H4 (cell line): ENCODE data around the gene MGMT. TPM values are rescaled to one million over a fixed set of nuclear protein-coding genes. Genes with fewer than 3 reads are reported as not detected.

Experiments used
- DNase-seq: peaks from one replicate; pipeline ENCODE4 v3.0.0-alpha.2; 2015; ENCODE audit warnings: low spot score
- total RNA-seq: library from RNA; depleted of rRNA; stranded (reverse); fragments of >200 nt; shearing (Covaris generic); gene quantifications from 2 replicates; pipeline ENCODE4 v1.2.3, GENCODE V29; 2014

The MGMT gene
- total RNA-seq, 1 experiment from 2014 or later, result 12.5 TPM

DNA sequence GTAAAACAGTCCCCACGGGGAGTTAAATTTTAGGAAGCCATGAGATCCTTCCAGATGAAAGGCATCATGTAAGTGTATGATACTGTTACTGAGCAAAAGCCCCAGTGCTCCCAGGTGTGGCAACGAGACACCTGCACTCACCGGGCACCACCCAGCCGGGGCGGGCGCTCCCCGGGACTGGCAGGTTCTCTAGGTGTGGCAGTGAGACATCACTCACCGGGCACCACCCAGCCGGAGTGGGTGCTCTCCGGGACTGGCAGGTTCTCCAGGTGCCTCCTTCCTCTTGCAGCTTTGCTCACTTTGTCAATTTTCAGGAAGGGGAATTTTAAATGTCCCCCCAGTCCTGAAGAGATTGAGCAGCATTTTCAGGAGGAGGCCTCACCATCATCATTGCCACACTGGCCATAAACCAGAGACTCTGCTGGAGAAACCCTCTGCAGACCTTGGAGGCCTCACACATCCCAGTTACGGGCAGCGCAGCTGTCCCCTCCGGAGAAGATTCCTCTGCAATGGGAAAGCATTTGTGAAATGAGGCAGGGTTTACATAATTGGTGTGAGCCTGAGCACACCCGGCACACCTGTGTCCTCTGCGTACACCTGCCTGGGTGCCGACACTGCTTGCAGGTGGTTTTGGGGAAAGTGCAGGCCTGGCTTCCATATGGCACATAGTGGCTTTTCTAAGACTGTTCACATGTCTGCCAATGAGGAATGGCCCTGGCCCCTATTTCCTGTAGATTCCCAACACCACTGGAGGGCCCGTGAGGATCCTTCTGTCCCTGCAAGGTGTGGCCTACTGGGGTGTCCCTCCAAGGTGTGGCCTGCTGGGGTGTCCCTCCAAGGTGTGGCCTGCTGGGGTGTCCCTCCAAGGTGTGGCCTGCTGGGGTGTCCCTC, 305.7 kb downstream of the MGMT start:
- no peak for DNase-seq

- DNase-seq, result no peak
Measured at GRCh38 chr10:129773359-129773990, 306.4 kb downstream of the MGMT start.

DNA sequence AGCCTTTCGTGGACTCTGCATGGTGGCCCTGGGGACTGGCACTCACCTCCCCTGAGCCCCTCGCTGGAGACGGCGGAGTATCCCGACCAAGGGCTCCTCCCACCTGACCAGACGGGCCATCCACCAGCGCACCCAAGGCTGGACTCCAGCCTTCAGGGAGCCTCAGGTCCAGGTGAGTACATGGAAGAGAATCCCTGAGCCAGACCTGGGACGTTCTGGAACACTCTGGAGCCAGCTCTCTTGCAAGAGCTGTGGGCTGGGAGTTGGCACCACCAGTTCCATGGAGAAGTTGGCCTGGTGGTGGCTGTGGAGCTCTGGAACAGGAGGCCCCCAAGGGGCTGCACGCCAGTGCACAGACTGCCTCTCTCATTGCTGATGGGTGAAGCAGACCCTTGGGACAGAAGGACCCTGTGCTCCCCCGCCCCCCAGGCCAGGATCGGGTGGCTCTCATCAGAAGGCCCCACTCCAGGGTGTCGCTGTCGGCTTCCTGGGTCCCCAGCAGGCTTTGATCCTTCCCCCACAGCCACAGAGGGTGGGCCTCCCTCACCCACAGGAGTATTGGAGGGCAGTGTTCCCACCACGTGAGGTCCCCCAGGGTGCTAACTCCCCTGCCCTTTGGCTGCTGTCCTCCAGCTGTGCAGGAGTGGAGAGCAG, 307.2 kb downstream of the MGMT start:
- DNase-seq, result no peak

DNA sequence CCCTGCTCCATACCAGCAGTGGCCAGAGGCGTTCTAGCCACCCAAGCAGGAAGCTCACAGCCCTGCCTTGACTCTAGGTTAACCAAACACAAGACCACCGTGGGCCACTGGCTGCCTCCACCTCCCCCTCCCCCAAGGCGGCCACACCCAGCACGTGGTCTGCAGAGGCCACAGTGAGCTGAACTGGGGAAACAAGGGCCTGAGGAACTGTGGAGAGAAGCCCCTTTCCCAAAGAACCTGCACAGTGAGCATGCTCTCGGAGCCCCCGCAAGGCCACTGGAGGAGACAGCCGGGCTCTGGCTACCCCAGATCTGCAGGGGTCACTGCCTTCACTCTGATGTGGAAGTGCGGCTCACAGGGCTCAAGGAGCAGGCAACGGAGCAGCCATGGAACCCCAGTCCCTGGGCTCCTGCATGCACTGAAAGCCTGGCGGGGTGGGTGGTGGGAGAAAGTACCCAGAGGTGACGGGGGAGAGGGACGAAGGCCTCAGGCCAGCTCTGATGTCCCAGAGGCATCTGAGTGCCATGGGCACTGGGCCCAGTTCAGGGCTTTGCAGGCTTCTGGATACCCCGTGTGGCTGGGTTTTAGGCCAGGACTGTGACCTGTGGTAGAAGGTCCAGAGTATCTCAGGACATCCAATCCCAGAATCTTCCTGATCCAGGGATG, 307.8 kb downstream of the MGMT start:
- no peak for DNase-seq

GRCh38 chr10:129775681-129776080, 308.6 kb downstream of the MGMT start:
- DNase-seq, result no peak

DNA sequence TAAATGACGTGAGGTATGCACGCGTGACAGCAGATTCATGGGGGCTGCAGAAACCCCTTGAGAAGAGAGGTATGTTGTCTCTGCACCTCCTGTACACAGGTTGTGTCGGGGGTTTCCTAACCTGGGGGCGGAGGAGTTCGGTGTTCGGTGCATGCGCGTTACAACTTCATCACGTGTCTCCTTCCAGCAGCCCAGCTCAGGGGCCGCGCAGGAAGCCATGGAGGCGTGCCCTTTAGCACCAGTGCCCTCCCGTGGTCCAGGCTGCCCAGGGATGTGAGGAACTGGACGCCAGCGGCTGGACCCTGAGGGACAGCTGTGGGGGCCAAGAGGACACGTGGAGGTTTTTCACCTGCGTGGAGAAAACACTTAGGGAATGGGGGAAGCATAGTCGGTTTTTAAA, 310.6 kb downstream of the MGMT start:
- no peak for DNase-seq

DNA sequence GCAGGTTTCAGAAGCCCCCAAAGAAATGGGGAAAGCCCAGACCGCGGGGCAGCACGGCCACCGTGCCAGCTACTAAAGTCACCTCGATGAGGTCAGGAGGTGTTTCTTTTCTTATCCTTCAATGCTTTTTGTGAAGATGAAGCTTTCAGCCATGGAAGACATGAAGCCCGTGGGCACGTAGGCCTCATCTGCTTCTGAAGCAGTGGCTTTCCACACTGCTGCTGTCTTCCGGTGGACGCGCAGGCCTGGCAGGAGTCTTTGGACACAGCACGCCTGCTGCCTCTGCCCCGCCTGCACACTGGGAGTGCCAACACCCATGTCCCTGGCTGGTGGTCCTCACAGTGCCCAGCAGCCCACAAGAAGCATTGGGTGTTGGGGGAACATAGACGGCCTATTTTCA, 311.5 kb downstream of the MGMT start:
- DNase-seq, result no peak

DNA sequence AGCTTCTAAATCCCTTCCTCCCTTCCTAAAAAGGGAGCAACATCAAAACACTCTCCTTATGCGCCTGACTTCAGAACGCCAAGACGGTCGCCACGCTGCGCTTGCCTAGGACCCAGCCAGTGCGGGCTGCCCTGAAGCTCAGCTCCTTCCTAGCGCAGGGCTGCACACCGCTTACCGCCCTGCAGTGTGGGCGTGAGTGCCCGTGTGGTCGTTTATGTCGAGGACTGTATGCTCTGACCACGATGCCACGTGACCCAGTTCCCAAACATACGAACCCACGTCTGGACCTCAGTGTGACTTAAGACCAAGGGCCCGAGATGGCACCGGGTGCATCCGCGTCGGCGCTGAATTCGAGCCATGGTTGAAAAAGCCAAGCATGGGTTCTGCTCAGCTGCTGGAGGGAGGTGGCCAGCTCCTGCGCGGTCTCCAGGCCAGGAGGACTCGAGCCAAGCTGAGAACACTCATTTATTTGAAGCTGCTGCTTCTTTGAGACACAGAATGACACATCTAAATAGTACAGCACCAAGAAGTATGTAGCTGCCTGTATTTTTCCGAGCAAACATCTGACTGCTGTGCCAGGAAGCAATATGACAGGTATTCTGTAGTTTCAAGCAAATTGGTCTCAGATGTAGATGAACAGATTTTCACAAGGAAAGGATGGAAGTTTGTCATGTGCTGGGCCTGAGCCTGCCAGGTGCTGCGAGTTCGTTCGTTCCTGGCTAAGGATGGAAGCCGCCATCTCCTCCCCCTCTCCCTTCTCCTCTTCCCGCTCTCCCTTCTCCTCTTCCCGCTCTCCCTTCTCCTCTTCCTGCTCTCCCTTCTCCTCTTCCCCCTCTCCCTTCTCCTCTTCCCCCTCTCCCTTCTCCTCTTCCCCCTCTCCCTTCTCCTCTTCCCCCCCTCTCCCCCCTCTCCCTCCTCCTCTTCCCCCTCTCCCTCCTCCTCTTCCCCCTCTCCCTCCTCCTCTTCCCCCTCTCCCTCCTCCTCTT, 312.4 kb downstream of the MGMT start:
- no peak for DNase-seq

- DNase-seq, result no peak
Measured at GRCh38 chr10:129780198-129780597, 313.2 kb downstream of the MGMT start.

DNA sequence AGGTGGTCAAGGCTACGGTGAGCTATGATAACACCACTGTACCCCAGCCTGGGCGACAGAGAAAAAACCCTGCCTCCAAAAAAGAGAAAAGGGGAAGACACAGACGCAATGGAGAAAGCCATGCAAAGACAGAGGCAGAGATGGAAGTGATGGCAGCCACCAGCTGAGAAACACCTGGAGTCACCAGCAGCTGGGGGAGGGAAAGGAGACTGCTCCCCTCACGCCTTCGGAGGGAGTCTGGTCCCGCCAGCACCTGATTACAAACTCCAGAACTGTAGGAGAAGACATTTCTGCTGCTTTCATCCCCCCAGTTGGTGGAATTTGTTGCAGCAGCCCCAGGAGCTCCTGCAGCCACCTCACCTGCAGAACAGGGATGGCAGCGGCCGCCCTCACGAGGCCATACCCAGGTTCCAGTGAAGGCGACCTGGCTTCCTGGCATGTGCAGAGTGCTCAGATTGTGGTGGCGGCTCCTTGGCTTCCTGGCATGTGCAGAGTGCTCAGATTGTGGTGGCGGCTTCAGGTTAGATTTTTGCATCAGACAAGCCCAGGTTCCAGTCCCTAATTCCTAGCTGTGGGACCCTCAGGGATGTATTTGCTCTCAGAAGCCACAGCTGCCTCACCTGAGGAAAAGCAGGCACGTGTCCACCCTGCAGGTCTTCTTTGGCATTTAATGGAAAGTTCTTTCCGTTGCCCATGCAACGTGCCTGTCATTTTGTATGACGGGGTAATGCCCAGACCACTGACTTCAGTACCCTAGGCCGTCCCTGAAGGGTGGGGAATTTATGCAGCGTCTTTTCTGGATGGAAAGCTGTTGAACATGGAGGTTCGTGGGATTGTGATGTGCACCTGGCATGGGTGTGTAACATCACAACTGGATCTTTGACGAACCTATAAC, 314.1 kb downstream of the MGMT start:
- DNase-seq, result no peak

GRCh38 chr10:129784291-129784690, 317.2 kb downstream of the MGMT start:
- no peak for DNase-seq

DNA sequence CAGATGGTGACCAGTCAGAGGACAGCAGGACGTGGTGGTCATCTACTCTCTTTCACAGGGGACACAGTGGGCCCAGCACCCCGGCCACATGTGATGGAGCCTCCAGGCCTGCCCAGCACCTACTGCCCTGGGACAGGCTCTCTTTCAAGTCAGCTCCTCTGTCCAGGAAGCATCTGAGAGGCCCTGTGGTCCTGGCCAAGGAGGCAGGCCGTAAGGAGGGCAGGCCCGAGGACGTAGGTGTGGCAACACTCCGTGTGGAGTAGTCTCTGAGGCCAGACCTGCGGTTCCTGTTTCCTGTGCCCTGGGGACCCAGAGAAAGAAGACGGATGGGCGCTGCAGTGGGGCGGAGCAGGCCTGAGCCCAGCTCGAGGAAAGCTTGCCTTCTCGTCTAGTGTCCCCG, 317.9 kb downstream of the MGMT start:
- DNase-seq, result no peak

GRCh38 chr10:129785536-129785981, 318.5 kb downstream of the MGMT start:
- no peak for DNase-seq

- DNase-seq, result no peak
Measured at GRCh38 chr10:129786216-129786615, 319.2 kb downstream of the MGMT start.

DNA sequence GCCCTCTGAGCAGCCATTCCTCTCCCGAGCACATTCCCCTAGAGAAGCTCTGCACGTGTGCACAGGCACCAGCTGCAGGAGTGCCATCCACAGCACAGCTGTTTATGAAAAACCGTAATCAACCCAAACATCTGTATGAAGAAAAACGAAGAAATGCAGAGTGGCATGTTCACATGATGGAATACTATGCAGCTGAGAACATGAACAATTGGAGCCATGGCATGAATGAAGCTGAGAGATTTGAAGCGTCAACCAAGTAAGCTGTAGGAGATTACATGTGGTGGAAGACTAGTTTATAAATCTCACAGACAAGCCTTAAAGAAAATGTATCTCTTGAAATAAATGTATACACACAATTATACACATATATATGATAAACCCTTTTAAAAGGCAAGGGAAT, 320.5 kb downstream of the MGMT start:
- no peak for DNase-seq

DNA sequence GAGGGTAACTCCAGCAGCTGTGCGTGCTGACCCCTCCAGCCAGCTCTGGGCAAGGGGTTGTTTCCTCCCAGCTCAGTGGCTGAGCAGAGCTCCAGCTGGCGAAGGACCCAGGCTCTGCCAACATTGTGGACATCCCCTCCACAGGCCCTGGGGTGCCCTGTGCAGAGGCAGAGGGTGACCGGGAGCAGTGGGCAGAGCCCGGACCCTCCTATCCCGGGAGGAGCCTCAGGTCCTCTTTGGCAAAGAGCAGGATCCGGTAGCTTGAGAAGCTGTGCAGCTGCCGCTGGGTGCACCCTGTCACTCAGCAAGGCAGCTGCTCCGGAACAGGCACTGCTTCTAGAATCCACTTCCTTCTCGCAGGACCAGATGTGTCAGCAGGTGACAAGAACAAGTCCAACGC, 321.2 kb downstream of the MGMT start:
- no peak for DNase-seq

- DNase-seq, result no peak
Measured at GRCh38 chr10:129790715-129791446, 323.8 kb downstream of the MGMT start.

GRCh38 chr10:129792141-129792540, 325.1 kb downstream of the MGMT start:
- no peak for DNase-seq

GRCh38 chr10:129792864-129793263, 325.8 kb downstream of the MGMT start:
- DNase-seq, result no peak
